ENCODE data around the gene DIDO1. TPM values are rescaled to one million over a fixed set of nuclear protein-coding genes. Genes with fewer than 3 reads are reported as not detected.

DIDO1 gene
- polyA plus RNA-seq, 1 of the 3 experiments (the other 2 are of a cell fraction), result 14.7 TPM

- DNase-seq, result peak; percentile 16
- Histone ChIP-seq H4K20me1 (ENCODE audit: insufficient read depth) (no peaks in the 10 kb centered on the region), H3K4me3 (ENCODE audit: low read depth in 2 of 2, low read length in 1 of 2) (no peak overlapping the region), H3K36me3 (replicated peaks in 1 of 2; ENCODE audit: control insufficient read depth in 1 of 2, insufficient read depth in 2 of 2, low read length in 1 of 2) (no peaks in the 10 kb centered on the region), H3K9me2 (no peaks in the 10 kb centered on the region), H3K4me2 (no peak overlapping the region), H3K9ac (no peak overlapping the region), H3K79me2 (ENCODE audit: insufficient read depth) (no peaks in the 10 kb centered on the region), H3K27ac (ENCODE audit: low read depth in 2 of 2, low read length in 1 of 2) (no peak overlapping the region), H3F3A (replicated peaks; ENCODE audit: insufficient read depth) (no peaks in the 10 kb centered on the region), H3K9me3 (no peaks in the 10 kb centered on the region), H2AFZ (ENCODE audit: low read depth) (no peak overlapping the region), H3K4me1 (ENCODE audit: control insufficient read depth in 1 of 2, insufficient read depth in 2 of 2, low read depth in 1 of 2, low read length in 1 of 2) (peaks cover 0 to 3% of the 10 kb centered on the region in 2 experiments; a peak in 1 of 4 replicates), H3K27me3 (ENCODE audit: insufficient read depth) (no peaks in the 10 kb centered on the region)
- CTCF ChIA-PET, result interaction anchor here (1.0 to 1.7 kb wide), 4 partner anchors 8 to 52 kb away, joined by 3 to 8 read pairs (median 4); no protein-coding TSS in a partner anchor
- 86% methylated on average over 34 of the region's 36 CpGs for WGBS (ENCODE audit: low lambda C conversion rate)
- TF ChIP-seq GATA2 (CRISPR knock-in tag; IDR thresholded peaks at IDR 0.05) (no peak), POLR2AphosphoS5 (IDR thresholded peaks at IDR 0.05; ENCODE audit: low read depth, low read length) (no peak), MAX (IDR thresholded peaks at IDR 0.05; ENCODE audit: low read depth) (no peak), RFX5 (IDR thresholded peaks at IDR 0.05; ENCODE audit: low read length) (no peak), RAD21 (IDR thresholded peaks at IDR 0.05; ENCODE audit: low read length) (no peak), SIN3A (IDR thresholded peaks at IDR 0.05; ENCODE audit: borderline replicate concordance, low read depth, low read length) (no peak), YY1 (IDR thresholded peaks at IDR 0.05; ENCODE audit: low read depth) (no peak), NFIC (IDR thresholded peaks at IDR 0.05; ENCODE audit: borderline replicate concordance) (no peak), GABPA (IDR thresholded peaks at IDR 0.05; ENCODE audit: low read depth) (no peak), EZH2phosphoT487 (IDR thresholded peaks at IDR 0.05; ENCODE audit: borderline replicate concordance, low read depth) (no peak), ZBTB33 (IDR thresholded peaks at IDR 0.05; ENCODE audit: borderline replicate concordance, low read depth) (no peak), RCOR1 (IDR thresholded peaks at IDR 0.05; ENCODE audit: low read length) (no peak), IRF3 (IDR thresholded peaks at IDR 0.05; ENCODE audit: low read depth, low read length) (no peak), RXRA (IDR thresholded peaks at IDR 0.05; ENCODE audit: borderline replicate concordance, low read depth) (no peak), USF2 (IDR thresholded peaks at IDR 0.05; ENCODE audit: borderline replicate concordance, low read depth, low read length) (no peak), PBX3 (IDR thresholded peaks at IDR 0.05) (no peak)
- POLR2A ChIA-PET, result no interaction called here
These were observed 31.1 kb upstream of the DIDO1 start for GRCh38 chr20:62957136-62958117.
